Measurements from ENCODE around the gene C18orf63.

GRCh38 chr18:74303936-74304335 lies 11.7 kb upstream of the C18orf63 start:
- TF ChIP-seq CTCF (IDR thresholded peaks at IDR 0.05) (no peak), POLR2A (IDR thresholded peaks at IDR 0.05; ENCODE audit: low read depth) (no peak), POLR2AphosphoS5 (IDR thresholded peaks at IDR 0.05) (no peak), EP300 (IDR thresholded peaks at IDR 0.05) (no peak)
